DMS53 treated with DMSO at 0.1 percent for 48 hours (cell line): ENCODE results near the gene SETBP1.
A peak's percentile ranks its signal among the peaks of the same experiment; 100 is the strongest.

Experiments used
- DNase-seq: peaks from one replicate; lab custom pipeline; 2025; ENCODE audit not compliant: unreplicated experiment; lab: John Stamatoyannopoulos, UW

The SETBP1 gene

DNA sequence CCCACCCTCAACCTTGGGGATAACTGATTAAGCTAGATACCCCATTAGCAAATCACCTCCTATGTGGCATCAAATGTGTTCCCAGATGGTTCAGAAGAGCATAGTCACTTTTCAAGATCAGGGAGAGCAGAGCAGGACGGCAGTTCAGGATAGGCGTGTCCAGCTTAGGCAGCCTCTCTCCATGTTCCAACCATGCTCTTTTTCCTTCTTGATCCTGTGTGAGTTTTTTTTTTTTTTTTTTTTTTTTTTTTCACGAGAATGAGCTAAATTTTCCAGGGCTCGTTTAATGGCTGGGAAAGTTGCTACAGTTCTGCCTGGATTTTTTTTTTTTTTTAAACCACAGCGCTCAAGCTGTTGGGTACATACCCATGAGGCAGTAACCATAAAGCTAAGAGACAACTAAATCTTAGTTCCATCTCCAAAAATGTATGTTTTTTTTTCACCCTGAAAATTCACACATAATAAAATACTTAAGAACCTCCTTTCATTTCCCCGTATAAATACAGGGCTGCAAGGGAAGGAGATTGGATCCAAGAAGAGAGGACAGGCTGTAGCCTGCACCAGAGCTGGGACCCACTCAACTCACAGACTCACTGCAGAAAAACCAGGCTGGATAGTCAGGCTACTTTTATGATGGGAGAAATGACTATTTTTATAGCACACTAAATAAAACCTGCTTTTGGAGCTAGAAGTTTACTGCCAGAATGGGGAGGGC, 244.3 kb downstream of the SETBP1 start:
- no peak for DNase-seq

DNA sequence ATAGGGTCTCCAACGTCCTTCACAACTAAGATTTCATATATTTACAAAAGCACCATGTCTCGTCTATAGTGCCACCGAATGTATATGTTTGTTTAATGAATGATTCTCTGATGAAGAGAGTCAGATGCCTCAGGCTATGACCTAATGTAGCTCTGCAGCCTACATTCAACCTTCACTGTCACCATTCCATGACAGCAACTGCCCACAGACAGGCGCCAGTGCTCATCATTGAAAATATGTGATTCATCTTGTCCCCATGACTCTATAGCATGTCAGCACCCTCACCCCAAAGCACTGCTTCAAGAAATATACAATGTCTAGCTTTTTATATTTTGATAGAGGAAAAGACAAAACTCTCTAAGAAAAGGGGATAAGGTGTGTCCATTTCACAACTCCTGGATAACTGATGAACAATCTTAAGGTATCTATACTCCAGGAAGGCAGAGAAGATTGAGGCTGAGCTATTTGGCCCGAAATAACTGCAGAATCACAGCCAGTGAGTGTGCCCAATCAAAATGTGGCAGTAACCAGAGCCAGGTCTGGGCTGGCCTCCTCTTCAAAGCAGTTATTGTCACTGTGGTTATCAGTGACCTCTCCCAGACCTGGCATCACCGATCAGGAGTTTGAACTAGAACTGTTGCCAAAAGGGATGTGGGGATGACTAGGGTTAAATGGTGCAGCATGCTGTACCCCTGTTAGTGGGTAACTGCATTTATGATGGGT, 246.6 kb downstream of the SETBP1 start:
- DNase-seq: no peak

DNA sequence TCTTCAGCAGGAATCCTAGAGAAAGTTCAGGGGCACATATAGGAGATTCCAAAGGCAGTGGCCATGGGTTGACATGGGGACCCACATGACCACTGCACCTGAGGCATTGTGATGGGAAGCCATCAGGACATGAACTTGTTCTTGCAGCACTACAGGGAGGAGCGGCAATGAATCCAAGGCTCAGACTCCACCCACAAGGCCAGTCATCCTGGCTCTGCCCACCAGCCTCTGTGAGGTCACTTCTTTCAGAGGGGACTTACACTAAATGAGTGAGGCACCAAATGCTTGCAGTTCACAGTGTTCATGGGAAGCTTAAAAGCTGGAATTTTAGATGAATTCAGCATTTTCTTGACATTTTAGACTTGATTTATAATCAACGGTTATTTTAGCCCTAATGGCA, 254.2 kb downstream of the SETBP1 start:
- DNase-seq: no peak

DNA sequence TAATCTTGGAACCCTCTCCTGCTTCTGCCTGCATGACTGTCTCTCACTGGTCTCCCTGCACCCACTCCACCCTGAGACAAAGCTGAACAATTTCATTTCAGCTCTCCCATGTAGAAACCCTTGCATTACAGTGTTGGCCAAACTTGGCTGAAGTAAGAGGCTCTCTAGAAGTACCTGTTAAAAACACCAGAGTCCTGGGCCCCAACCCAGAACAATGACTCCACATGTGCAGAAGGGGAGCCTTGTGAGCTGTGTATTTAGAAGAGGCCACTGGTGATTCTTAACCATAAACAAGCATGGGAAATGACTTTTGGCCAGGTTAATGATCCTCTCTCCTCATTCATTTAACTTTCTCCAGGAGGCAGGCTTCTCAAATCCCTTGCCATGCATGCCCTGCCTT, 254.8 kb downstream of the SETBP1 start:
- DNase-seq: no peak

DNA sequence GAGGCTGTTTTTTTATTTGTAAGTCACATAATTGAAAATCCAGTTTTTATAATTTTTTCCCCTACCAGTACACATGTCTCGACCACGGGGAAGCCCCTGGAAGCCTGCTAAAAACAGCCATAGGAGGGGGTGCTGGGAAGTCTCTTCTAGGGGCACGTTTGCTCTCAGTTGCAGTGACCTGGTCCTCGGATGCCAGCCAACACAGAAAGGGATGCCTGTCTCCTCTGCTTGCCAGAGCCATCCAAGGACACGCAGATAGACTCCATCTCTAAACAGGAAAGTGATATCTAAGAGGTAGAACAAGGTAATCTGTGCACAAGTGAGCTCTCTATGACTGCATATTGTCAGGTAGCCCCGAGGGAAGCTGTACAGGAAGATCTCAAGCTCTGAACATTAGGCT, 255.8 kb downstream of the SETBP1 start:
- no peak for DNase-seq

DNA sequence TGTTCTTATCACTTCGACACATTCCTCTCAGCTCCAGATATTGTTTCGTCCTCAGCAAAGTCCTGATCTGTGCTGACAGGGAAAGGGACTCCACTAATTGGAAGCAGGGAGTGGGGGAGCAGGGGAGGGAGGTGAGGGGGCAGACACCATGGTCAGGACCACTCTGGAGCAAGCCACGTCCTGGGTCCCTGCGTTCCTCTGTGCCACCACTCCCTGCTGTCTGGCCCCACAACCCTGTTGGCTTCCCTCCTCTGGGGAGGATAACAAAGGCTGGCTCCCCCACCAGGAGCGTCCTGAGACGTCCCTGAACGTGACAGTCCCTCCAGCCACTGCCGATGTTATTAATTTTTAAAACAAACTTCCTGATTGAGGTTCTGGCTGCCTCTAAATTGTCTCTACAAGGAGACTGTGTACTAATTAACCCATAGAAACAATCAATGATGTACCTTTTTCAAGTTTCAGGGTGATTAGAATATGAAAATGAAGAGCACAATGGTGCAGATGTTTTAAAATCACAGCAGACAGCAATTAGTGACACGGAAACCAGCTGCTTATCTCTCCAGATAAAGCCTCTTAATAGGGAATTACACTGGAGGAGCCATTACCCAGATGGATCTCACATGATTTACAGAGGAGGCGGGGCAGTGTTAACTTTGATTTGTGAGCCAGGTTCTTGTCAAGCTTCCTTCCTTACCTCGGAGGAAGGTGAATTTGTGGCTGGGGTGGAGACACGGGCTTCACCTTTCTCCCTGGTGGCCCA, 257.5 kb downstream of the SETBP1 start:
- peak; percentile 40 for DNase-seq

DNA sequence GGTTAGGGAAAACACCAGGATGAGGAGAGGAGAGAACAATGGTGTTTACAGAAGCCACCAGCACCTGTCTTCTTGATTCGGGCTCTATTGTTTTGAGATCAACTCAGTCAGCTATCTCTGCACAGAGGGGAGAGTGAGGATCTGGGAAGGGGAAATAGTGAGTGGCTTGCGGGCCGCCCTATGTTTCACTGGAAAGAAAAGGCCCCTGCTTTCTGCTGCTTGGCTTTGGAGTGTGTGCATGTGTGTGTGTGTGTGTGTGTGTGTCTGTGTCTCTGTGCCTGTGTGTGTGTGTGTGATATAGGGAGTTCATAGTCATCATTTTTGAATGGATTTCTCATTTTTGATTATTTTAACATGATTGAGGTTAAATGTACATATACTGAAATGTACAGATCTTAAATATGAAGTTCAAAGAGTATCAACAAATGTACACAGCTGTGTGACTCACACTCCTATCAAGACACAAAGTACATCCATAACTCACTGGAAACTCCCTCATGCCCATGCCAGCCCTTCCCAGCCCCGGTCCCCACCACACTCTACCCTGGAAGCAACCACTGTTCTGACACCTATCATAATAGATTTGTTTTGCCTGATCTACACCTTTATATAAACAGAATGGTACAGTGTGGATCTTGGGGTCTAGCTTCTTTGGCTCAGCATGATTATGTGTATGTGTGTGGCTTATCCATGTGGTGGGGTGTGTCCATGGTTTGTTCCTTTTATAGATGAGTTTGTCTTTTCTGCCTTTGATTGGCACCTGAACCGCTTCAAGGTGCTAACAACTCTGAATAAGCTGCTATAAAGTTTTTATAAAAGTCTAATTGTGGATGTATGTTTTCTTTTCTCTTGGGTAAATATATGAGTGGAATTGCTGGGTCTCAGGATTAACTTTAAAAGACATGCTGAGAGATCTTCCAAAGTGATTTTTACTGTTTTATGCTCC, 258.3 kb downstream of the SETBP1 start:
- DNase-seq: peak; percentile 90

DNA sequence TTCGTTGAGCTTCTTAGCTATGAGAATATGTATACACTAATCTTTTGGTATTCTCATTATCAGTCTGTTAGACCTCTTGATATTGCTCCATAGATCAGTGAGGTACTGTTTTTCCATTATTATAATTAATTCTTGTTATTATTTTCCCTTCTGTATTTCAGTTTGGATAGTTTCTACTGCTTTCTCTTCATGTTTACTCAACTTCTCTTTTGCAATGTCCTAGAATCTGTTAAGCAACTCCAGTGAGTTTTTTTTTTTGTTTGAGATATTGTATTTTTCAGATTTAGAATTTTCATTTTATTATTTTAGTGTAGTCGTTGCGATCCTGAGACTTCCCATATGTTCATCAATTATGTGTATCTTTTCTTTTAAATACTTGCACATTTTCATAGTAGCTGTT, 260.8 kb downstream of the SETBP1 start:
- no peak for DNase-seq

DNA sequence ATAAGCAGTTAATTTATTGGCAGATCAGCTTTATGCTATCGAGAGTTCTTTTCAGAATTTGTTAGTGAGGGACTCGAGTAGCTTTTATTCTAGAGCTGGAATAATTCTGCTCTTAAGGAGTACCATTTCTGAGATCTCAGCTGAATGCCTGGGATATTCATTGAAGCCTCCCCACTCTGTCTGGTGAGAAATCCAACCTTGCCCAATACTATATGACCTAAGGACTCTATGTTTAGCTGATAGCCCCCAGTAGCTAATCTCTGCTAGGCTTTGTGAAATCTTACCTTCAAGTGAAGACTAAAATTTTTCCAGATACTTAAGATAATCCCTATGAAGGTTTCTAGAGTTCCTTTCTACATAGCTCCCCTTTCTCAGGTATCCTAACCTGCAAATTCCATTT, 261.4 kb downstream of the SETBP1 start:
- DNase-seq: no peak

DNA sequence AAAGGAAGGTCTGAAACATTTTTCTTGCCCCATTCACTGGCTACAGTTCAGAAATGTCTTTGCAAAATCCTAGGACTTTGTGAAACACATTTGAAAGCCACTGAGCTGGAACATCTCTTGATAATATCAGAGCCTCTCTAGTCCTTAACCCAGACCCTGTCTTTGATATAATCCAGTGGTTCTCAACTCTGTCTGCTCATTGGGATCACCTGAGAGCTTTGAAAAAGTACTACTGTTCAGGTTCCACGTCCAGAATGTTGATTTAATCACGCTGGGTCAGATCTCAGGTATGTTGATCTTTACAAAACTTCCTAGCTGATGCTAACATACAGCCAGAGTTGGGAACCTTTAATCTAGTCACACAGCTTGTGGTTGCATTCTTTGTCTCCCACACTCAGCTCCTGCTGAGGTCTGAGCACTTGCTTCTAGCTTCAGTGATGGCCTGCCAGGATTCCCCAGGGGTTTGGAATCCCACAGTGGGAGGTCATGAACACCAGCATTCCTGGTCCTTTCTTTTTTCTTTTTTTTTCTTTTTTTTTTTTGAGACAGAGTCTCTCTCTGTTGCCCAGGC, 262.7 kb downstream of the SETBP1 start:
- DNase-seq: no peak

DNA sequence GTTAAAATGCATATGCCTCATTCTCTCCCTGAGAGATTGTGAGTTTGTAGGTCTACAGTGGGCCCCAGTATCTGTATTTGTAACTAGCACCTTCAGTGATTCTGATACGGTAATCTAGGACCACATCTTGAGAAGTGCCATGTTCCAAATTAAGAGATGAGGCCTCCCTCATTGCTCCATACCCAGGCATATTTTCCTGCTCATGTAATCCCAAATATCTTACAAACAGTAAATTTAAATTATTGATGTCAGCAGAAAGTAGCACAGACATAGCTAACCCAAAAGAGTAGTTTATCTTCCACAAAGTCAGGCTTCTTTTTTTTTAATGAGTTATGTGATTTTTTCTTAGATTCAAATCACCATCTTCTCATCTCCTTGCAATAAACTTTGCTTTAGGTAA, 263.8 kb downstream of the SETBP1 start:
- no peak for DNase-seq

DNA sequence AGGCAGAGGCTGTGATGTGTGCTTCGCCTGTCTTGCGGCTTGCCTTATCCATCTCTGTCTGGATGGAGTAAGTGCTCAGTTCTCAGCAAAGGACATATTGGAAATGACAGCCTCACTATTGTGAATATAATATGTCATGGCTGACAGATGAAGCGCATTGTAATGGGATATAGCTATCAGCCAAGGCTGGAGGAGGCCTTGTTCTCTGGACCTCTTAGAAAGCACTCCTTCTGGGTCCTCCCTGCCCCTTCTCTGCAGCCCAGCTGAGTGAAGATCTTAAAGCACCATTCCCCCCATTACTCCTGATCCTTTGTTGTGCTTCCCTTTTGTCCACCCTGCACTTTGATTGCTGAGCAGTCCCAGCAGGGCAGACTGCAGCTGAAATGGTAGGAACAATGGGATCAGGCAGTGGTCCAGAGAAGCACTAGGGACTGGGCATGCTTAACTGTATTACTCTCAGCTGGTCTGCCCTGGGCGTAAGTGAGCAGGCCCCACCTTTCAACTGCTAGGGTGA, 265.3 kb downstream of the SETBP1 start:
- DNase-seq: no peak

DNA sequence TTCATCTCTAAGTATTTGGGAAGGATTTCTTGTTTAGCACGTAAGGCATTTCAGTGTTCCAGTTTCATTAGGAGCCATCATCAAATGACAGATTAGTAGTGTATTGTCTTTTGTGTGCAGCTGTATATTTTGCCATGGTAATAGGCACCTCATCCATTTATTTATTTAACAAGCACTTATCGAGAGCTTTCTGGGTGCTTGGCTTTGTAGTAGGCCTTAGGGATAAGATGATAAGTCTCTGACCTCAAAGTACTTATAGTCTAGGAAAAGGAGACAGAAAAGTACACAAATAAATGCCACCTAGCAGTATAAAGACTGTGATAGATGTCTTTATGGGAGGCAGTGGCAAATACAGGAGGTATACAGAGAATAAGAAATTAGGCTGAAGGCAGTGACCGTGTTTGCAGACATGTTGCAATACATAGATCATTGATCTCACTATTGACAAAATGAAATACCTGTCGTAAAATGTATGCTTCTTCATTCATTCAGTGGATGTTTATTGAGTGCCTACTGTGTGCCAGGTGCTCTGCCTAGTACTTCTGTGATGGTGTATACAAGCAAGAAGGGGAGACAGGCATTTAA, 265.9 kb downstream of the SETBP1 start:
- peak; percentile 73 for DNase-seq

DNA sequence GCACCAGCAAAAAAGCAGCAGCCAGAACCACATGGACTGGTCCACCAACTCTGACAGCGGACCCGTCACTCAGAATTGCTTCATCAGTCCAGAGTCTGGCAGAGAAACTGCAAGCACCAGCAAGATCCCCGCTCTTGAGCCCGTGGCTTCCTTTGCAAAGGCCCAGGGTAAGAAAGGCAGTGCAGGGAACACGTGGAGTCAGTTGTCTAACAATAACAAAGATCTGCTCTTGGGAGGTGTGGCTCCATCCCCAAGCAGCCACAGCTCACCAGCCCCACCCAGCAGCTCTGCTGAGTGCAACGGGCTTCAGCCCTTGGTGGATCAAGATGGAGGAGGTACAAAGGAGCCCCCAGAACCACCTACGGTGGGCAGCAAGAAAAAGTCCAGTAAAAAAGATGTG, 269.3 kb downstream of the SETBP1 start:
- no peak for DNase-seq

DNA sequence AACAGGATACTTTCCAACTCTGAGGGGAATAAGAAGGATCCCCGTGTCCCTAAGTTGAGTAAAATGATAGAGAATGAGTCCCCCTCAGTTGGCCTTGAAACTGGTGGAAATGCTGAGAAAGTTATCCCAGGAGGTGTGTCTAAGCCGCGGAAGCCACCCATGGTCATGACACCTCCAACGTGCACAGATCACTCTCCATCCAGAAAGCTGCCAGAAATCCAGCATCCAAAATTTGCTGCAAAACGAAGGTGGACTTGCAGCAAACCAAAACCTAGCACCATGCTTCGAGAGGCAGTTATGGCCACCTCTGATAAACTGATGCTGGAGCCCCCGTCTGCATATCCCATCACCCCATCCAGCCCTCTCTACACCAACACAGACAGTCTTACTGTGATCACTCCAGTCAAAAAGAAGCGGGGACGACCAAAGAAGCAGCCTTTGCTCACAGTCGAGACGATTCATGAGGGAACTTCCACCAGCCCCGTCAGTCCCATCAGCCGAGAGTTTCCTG, 270.1 kb downstream of the SETBP1 start:
- DNase-seq: no peak

DNA sequence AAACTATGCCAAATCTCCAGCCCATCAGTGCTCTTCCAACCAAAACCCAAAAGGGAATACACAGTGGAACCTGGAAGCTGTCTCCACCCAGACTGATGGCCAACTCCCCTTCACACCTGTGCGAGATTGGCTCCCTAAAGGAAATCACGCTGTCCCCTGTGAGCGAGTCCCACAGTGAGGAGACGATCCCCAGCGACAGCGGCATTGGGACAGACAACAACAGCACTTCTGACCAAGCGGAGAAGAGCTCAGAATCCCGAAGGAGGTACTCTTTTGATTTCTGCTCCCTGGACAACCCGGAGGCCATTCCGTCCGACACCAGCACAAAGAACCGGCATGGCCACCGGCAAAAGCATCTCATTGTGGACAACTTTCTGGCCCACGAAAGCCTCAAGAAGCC, 271.1 kb downstream of the SETBP1 start:
- no peak for DNase-seq

DNA sequence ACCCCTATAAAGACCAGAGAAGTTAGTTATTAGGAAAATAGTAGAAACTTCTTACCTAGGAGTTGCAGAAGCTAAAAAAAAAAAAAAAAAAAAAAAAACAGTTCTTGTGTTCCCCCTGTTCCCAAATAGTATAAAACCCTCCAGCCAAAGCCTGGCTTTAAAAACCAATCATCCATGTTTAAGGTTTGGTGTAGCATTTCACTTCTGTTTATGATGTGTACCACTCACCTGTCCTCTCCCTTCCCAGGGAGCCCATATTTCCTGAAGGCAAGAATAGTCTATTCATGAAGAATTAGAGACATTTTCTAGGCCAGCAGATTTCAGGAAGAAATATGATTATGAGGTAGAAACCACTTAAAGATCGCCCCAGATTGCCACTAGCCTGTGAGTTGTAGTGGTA, 273.6 kb downstream of the SETBP1 start:
- no peak for DNase-seq

DNA sequence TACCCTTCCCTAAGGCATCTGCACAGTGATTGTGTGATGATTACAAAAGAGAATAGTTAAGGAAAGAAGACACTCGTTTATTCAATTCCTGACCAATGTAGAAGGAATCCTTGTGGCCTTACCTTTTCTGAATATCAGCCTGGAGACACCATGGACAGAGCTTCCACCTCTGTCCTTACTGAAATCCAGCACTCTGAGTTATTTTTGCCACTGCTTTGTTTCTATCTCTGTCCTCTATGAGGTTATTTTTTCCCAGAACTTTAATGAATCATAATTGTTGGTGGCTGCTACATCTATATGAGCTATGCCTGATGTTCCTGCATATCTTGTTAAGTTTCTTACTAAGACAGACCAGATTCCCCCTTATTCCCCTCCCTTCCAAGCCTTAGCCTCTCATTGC, 275.1 kb downstream of the SETBP1 start:
- DNase-seq: no peak

DNA sequence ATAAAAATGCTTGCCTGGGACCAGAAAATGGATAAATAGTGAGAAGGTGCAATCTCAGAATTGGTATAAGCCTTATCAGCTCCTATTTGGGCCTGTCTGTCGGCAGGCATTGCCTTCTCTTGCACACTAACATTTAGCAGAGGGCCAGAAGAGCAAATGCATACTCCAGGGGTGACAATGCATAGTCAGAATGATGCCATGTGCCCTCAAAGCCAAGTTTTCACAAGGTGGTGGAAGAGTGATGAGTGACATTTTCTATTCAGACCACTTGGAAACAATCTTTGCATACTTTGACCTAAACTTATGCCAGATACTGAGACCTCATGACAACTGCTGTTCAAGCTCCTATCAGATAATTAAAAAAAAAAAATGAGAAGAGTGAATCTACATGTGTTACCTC, 276.3 kb downstream of the SETBP1 start:
- no peak for DNase-seq

DNA sequence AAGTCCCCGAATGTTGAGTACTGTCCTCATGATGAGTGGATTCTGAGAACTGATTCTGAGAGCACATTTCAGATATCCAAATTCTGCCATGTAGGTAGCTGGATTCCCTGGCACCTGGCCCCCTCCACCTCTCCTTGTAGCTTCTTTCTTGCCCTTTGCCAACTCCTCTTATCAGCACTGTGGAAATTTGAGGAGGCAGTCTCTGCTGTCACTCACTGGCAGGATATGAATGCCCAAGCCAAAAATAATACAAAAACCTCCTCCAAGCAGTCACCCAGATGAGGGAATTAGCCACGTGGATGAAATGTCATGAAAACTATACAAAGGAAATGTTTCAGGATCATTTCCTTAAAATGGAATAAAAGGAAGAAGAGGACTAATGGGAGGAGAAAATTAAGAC, 276.8 kb downstream of the SETBP1 start:
- no peak for DNase-seq
